Sigmoid colon (tissue), 4 donors: ENCODE data around the gene VSIG1.

ENCODE experiments used
- EP300 ChIP-seq, 4 donors: sonication (generic); formaldehyde crosslinking; IDR thresholded peaks; one replicate each; pipeline ENCODE4 v1.6.1; 2017; ENCODE audit warnings: antibody characterized with exemption in 4 of 4
- POLR2A ChIP-seq, 2 donors: fragments of 450-650 bp; IDR thresholded peaks; one replicate each; pipeline ENCODE4 v1.6.1; 2016; ENCODE audit warnings: antibody characterized with exemption in 2 of 2, mild to moderate bottlenecking in 2 of 2, moderate library complexity in 2 of 2
- POLR2AphosphoS5 ChIP-seq, 4 donors: sonication (generic); formaldehyde crosslinking; IDR thresholded peaks; one replicate each; pipeline ENCODE4 v1.6.1; 2017; ENCODE audit warnings: antibody characterized with exemption in 4 of 4
- TF ChIP-seq, protein P1 (sequence below), 4 experiments: fragments of 450-650 bp in 3 of 4; fragments of 200-600 bp in 1 of 4; IDR thresholded peaks; one replicate each; pipeline ENCODE4 v1.5.1; 2016 to 2019; ENCODE audit warnings: antibody characterized with exemption in 4 of 4, mild to moderate bottlenecking in 3 of 4, moderate library complexity in 2 of 4

DNA sequence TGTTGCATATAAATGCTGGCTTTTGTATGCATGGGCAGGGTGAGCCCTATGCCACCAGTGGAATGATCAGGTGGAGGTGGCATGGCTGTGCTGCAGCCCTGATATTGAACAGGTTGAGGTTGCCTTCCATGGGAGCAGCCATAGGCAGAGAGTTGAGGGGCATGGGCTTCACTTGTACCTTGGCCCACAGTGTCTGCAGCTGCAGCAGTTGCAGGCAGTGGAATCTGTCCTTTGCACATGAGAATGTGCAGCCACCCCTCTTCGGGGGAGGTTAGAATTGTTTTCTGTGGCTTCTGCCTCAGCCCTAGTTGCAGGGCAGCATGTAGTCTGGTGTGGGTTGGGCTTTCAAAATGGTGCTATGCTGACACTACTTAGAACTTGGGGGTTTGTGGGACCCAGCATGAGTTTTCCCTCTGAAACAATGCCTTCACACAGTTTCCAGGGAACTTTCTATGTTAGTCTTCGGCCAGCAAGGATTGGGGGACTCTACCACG lies 25.4 kb upstream of the VSIG1 start:
- TF ChIP-seq, protein P1, sequence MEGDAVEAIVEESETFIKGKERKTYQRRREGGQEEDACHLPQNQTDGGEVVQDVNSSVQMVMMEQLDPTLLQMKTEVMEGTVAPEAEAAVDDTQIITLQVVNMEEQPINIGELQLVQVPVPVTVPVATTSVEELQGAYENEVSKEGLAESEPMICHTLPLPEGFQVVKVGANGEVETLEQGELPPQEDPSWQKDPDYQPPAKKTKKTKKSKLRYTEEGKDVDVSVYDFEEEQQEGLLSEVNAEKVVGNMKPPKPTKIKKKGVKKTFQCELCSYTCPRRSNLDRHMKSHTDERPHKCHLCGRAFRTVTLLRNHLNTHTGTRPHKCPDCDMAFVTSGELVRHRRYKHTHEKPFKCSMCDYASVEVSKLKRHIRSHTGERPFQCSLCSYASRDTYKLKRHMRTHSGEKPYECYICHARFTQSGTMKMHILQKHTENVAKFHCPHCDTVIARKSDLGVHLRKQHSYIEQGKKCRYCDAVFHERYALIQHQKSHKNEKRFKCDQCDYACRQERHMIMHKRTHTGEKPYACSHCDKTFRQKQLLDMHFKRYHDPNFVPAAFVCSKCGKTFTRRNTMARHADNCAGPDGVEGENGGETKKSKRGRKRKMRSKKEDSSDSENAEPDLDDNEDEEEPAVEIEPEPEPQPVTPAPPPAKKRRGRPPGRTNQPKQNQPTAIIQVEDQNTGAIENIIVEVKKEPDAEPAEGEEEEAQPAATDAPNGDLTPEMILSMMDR (IDR thresholded peaks at IDR 0.05) = no peak
- no peak for TF ChIP-seq POLR2AphosphoS5 (IDR thresholded peaks at IDR 0.05)
- TF ChIP-seq POLR2A (IDR thresholded peaks at IDR 0.05) = no peak
- TF ChIP-seq EP300 (IDR thresholded peaks at IDR 0.05) = no peak
